GM12874 (cell line): ENCODE measurements around the gene TBC1D5.

ENCODE experiments used
- TF ChIP-seq, protein P1 (sequence below): IDR thresholded peaks from 2 replicates; pipeline ENCODE4 v1.5.1; 2011; ENCODE audit warnings: low read depth, mild to moderate bottlenecking, control low read depth, low read length, moderate library complexity; ENCODE audit not compliant: insufficient read depth

The TBC1D5 gene

DNA sequence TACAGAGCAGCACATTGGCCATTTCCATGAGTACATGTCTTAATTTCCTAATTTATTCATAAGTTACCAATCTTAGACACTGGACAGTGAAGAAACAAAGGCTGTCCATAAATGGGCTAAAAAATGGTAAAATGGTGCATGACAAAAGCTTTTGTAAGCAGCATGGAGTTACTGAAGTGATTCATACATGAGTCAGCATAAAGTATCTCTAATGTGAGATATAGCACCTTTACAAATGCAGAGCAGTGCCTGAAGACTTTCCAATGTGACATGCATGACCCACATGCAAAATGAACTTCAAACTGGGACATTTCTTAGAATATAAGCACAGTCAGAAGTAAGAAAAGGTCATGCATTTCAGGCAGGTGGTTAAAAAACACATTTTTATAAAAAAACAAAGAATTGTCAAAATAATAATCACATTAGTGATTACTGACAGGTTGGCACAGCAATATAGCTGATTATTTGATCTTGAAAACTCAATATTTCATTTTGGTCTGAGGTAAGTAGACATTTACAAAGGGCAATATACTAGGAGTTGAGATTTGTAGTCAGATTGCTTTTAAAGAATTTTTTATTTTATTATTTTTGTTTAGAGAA is 558.4 kb downstream of the TBC1D5 start:
- TF ChIP-seq, protein P1, sequence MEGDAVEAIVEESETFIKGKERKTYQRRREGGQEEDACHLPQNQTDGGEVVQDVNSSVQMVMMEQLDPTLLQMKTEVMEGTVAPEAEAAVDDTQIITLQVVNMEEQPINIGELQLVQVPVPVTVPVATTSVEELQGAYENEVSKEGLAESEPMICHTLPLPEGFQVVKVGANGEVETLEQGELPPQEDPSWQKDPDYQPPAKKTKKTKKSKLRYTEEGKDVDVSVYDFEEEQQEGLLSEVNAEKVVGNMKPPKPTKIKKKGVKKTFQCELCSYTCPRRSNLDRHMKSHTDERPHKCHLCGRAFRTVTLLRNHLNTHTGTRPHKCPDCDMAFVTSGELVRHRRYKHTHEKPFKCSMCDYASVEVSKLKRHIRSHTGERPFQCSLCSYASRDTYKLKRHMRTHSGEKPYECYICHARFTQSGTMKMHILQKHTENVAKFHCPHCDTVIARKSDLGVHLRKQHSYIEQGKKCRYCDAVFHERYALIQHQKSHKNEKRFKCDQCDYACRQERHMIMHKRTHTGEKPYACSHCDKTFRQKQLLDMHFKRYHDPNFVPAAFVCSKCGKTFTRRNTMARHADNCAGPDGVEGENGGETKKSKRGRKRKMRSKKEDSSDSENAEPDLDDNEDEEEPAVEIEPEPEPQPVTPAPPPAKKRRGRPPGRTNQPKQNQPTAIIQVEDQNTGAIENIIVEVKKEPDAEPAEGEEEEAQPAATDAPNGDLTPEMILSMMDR = no peak

GRCh38 chr3:17182166-17182565 is 560.3 kb downstream of the TBC1D5 start:
- TF ChIP-seq, protein P1 = no peak

GRCh38 chr3:17181413-17181907 is 561.0 kb downstream of the TBC1D5 start:
- TF ChIP-seq, protein P1 = no peak

DNA sequence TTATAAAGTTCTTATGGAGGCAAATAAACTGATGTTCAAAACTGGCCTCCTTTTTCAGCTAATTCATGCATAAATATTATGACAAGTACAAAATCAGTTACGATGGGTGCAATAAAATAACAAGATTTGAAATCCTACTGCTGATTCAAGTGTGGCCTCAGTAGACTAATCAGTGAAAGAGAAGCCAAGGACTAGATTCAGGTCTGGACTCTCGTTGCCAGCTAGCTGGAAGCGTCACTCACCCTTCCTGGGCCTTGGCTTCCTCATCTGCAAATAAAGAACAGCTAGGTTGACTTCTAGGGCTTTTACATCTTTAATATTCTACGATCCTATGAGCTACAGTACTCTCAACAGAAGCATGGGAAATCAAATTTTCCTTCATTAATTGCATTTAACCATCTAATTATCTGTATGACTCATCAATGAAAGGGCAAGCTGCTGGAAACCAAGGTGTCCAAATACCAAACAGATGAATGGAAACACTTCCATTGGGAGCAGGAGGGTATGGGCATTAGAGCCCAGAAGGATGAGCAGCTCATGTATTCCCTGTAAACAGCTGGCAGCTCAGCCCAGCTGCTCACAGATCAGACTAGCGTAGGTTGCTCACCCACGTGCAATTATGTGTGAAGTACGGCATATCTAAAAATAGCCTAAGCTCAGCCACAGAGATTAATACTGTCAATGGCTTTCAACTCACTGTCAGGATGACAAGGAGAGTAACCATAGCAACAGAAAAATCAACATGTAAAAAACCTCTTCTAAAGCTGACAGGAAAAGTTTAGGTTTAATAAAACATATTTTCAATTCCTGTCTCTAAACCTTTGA is 562.8 kb downstream of the TBC1D5 start:
- TF ChIP-seq, protein P1 = no peak

DNA sequence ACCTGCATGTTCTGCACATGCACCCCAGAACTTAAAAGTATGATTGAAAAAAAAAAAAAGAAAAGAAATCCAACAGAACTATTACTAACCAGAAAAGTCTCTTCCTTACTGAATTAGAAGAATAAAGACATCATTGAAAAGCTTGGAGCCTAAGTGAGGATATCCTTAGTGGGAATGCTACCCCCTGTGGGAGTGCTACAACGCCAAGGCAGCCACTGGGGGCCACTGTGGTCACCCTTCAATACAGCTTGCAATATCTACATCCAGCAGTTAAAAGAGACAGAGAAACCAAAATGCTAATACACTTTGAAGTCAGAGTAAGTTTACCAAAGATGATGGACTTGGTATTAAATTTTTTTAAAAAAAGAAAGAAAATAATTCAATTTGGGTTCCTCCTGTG is 565.7 kb downstream of the TBC1D5 start:
- TF ChIP-seq, protein P1 = no peak

DNA sequence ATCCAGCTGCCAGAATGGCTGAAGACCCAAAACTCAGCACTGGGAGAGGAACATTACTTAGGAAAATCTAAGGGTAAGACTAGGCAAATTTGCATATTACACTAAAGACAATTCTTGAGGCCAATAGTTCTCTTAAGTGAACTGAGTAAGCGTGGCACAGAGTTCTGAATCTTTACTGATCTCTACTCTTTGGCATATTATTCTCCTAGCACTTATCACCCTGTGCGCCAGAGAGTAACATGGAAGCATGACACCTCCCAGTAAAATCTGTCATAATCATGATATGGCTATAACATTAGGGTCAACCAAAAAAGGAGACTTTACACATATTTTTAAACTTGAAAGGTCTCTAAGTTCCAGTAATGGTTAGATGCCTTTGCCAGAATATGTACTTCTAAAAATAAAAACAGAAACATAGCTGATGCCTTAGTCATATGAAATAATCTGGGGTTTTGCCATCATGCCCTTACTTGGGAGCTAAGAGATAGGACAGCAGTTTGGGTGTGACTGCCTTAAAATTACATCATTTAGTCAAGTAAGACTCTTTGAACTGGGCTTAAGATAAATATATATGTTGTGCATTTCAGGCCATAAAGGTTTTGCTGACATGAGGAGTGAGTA is 567.1 kb downstream of the TBC1D5 start:
- TF ChIP-seq, protein P1 = no peak

DNA sequence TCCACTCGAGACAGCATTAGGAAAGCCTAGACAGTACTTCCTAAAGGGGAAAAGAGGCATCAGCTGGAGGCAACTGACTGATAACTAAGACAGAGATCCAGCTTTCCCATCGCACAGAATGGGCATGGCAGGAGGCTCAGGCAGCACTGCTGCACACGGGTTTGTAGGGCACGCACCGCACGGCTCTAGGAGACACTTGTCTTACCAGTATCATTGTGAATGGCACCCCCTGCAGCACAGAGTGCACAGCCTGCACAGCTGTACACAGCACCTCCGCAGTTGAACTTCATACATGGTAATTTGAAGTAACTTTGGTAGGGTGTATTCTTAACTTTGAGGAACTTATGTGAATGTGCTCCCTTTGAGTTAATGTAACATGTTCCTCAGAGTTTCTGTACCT is 576.1 kb downstream of the TBC1D5 start:
- TF ChIP-seq, protein P1 = no peak
